ENCODE results near the gene SPTBN4.
A peak's percentile ranks its signal among the peaks of the same experiment; 100 is the strongest.
"Not testable (repeated sequence)": the region's sequence is repeated elsewhere in the genome, so short reads cannot be mapped to it uniquely, and the experiment has no call there.

SPTBN4 gene

GRCh38 chr19:40442328-40443130, 24.3 kb upstream of the SPTBN4 start:
- DNase-seq = no peak

DNA sequence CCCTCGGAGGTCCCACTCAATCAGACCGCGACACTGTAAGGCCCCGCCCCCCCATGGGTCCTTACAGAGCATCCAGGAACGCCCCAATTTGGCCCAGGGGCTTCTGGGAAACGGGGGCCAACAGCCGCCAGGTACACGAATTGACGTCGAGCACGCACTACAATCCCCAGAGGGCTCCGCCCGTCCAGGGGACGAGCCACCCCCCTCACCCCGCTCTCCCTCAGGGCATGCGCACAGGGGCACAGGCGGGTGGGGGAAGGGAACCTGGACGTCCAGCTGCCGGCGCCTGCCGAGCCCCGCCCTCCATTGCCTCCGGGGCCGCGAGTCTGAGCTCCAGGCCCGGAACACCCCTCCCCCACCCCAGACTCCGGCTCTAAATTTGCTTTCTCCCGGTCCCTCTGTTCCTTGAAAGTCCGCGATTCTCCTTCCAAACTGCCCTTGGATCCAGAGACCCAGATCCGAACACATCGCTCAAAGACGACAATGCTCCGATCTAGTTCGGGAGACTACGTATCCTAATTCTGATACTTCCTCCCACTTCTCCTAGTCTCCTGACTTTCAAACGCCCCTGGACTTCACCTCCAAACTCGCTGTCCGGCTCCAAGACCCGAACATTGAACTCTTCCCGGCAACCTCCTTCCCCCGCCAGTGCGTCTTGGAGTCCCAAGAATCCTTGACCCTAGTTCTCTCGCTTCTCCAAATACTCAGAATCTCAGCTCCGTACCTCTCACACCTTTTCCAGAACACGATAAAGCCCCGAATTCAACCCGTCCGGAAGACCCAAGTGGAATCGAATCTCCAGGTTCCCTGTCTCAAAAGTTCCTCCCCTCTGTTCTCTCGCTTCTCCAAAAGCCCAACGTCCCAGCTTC, 23.4 kb upstream of the SPTBN4 start:
- peak; percentile 96 for DNase-seq

GRCh38 chr19:40444000-40444824, 22.6 kb upstream of the SPTBN4 start, which contains the start of gene SERTAD3:
Gene SERTAD3, minus strand, starts transcription at chr19:40444335. Its CDS starts 2,255 bp downstream, at chr19:40442080.
- DNase-seq = peak; percentile 90

GRCh38 chr19:40444825-40445312, 21.9 kb upstream of the SPTBN4 start:
- DNase-seq = no peak

- DNase-seq = no peak
These were observed 21.0 kb upstream of the SPTBN4 start for GRCh38 chr19:40445780-40446262.

DNA sequence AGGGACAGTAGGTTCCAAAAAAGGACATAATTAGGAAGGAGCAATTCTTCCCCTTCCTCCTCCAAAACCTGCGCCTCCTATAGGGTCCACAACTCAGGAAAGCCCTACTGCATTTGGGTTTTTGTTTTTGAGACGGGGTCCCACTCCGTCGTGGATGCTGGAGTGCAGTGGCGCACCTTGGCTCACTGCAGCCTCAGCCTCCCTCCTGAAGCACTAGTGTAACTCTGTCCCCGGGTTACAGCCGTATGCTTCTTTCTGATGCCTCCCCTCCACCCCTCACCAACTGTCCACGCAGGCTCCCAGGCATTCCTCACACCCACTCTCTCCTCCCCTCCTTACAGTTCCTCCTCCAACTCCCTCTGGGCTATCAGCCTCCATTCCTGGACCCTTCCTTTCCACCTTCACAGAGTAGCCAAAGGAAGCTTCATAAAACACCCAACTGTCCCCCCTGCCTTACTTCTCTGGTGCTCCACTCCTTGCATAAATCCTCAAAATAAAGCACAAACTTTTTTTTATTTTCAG, 20.5 kb upstream of the SPTBN4 start:
- DNase-seq = no peak

- DNase-seq = no peak
These were observed 17.3 kb upstream of the SPTBN4 start for GRCh38 chr19:40449506-40449905.

DNA sequence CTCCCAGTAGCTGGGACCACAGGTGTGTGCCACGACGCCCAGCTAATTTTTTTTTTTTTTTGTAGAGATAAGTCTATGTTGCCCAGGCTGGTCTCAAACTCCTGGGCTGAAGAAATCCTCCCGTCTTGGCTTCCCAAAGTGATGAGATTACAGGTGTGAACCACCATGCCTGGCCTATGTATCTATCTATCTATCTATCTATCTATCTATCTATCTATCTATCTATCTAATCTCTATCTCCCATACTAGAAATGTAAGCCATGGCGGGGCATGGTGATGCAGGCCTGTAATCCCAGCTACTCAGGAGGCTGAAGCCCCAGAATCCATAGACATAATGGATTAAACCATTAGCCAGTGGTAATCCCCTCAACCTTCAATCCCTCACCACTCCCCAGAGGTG, 16.1 kb upstream of the SPTBN4 start:
- DNase-seq = no peak

- no peak for DNase-seq
These were observed 14.8 kb upstream of the SPTBN4 start for GRCh38 chr19:40452016-40452415.

DNA sequence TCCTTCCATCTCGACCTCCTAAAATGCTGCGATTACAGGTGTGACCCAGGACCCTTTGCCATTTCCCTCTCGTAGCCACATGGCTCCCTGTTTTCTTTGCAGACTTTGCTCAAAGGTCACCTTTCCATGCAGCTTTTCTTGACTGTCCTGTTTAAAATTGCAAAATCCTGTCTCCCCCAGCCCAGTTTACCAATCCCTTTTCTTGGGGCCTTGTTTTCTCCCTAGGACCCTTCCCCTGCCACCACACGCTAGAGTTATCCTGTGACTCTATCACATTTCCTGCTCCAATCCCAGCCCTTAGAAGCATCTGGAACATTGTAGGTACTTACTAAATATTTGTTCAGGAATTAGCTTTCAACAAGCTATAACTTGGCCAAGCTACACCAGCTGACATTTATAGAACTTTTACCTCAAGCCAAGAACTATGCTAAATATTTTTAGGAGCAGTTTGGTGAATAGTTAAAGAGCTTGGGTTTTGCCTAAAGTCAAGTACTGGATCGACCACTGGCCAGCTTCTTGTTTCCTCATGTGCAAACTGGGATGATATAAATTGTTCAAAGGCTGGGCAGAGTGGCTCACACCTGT, 13.6 kb upstream of the SPTBN4 start:
- DNase-seq = no peak

GRCh38 chr19:40453943-40454342, 12.9 kb upstream of the SPTBN4 start:
- DNase-seq = not testable (repeated sequence)

DNA sequence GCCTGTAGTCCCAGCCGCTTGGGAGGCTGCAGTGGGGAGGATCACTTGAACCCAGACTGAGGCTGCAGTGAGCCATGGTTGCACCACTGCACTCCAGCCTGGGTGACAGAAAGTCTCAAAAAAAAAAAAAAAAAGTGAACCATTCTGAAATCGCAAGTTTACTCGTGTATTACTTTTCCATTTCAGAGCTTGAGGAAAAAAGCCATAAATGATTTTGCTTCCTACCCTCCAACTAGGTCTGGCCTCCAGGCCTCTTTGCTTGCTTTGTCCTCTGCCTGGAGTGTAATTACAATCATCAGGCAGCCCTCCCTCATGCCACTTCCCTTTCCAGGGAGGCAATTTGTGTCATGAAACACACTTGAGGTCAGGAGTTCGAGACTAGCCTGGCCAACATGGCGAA, 9.8 kb upstream of the SPTBN4 start:
- no peak for DNase-seq

GRCh38 chr19:40457953-40458596, 8.7 kb upstream of the SPTBN4 start:
- DNase-seq = no peak

DNA sequence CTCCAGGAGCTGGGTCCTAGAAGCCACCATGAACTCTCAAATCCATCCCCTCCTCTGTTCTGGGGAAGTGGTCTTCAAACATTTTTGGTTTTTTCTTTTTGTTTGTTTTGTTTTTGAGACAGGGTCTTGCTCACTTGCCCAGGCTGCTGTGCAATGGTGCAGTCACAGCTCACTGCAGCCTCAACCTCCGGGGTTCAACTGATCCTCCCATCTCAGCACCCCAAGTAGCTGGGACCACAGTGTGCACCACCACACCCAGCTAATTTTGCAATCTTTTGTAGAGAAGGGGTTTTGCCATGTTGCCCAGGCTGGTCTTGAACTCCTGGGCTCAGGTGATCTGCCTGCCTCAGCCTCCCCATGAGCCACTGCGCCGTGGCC, 8.2 kb upstream of the SPTBN4 start:
- DNase-seq = no peak

DNA sequence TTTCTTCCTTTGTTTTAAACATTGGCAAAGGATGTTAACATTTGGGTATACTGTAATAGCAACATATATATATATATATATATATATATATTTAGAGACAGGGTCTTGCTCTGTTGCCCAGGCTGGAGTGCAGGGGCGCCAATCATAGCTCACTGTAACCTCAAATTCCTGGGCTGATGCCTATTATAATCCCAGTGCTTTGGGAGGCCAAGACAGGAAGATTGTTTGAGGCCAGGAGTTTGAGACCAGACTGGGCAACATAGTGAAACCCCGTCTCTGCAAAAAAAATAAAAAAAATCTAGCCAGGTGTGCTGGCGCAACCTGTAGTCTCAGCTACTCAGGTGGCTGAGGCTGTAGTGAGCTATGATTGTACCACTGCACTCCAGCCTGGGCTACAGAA, 6.6 kb upstream of the SPTBN4 start:
- DNase-seq = no peak

- no peak for DNase-seq
These were observed 5.1 kb upstream of the SPTBN4 start for GRCh38 chr19:40461669-40462221.

GRCh38 chr19:40463587-40464037, 3.2 kb upstream of the SPTBN4 start:
- DNase-seq = not testable (repeated sequence)

DNA sequence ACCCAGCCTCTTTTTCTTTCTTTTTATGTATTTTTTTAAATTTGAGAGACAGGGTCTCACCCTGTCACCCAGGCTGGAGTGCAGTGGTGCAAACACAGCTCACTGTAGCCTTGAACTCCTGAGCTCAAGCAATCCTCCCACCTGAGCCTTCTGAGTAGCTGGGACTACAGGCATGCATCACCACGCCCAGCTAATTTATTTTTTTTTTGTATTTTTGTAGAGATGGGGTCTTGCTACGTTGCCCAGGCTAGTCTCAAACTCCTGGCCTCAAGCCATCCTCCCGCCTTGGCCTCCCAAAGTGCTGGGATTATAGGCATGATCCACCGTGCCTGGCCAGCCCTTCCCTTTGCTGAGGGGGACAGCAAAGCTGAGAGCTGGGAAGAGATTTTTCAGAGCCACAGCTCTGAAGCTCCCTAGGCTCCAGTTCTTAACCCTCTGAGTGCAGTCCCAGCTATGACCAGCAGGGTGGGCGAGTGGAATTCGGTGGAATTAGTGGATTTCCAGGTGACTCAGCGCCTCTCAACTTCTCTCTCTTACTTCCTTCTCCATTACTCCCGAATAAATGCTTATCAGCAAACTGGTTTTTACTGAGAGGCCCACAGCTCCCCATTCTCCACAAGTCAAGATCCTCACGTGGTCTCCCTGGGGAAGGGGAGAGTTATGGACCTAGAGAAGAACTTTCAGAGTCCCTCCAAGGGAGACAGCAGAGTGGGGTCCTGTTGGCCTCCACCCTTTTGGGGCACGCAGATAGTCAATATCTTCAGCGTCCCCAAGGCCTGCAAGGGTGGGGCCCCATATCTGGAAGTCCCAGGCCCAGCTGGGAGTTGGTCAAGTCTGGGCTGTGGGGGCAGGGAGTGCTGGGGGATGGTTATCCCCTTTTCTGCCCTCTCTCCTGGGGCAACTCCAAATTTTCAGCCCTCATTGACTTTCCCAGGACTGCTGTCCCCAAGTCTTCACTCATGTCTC, 2.5 kb upstream of the SPTBN4 start:
- peak; percentile 89 for DNase-seq

- no peak for DNase-seq
These were observed 1.7 kb upstream of the SPTBN4 start for GRCh38 chr19:40465025-40465556.
